Measurements from ENCODE around the gene SRRM3. TPM values are rescaled to one million over a fixed set of nuclear protein-coding genes. Genes with fewer than 3 reads are reported as not detected.
"Not testable (repeated sequence)": the region's sequence is repeated elsewhere in the genome, so short reads cannot be mapped to it uniquely, and the experiment has no call there.

Gene SRRM3, protein sequence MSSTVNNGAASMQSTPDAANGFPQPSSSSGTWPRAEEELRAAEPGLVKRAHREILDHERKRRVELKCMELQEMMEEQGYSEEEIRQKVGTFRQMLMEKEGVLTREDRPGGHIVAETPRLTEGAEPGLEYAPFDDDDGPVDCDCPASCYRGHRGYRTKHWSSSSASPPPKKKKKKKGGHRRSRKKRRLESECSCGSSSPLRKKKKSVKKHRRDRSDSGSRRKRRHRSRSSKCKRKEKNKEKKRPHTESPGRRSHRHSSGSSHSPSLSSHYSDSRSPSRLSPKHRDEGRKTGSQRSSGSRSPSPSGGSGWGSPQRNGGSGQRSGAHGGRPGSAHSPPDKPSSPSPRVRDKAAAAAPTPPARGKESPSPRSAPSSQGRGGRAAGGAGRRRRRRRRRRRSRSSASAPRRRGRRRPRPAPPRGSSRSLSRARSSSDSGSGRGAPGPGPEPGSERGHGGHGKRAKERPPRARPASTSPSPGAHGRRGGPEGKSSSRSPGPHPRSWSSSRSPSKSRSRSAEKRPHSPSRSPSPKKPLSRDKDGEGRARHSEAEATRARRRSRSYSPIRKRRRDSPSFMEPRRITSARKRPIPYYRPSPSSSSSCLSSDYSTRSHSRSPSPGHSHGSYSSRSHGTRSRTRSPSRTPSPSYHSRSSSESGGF
- total RNA-seq (1 to 10 TPM; 7.8 to 8.4 TPM), polyA plus RNA-seq (ENCODE audit: insufficient read depth, low read depth, low replicate concordance) (8.3 TPM)
- long read RNA-seq, donor 1, partial matches to known transcripts, result 0 of 6 reads
- long read RNA-seq, donor 1, other reads (novel, unspliced or antisense), result 6 of 6 reads
- long read RNA-seq, donor 2, partial matches to known transcripts, result 0 of 8 reads
- long read RNA-seq, donor 2, other reads (novel, unspliced or antisense), result 7 of 8 reads

DNA sequence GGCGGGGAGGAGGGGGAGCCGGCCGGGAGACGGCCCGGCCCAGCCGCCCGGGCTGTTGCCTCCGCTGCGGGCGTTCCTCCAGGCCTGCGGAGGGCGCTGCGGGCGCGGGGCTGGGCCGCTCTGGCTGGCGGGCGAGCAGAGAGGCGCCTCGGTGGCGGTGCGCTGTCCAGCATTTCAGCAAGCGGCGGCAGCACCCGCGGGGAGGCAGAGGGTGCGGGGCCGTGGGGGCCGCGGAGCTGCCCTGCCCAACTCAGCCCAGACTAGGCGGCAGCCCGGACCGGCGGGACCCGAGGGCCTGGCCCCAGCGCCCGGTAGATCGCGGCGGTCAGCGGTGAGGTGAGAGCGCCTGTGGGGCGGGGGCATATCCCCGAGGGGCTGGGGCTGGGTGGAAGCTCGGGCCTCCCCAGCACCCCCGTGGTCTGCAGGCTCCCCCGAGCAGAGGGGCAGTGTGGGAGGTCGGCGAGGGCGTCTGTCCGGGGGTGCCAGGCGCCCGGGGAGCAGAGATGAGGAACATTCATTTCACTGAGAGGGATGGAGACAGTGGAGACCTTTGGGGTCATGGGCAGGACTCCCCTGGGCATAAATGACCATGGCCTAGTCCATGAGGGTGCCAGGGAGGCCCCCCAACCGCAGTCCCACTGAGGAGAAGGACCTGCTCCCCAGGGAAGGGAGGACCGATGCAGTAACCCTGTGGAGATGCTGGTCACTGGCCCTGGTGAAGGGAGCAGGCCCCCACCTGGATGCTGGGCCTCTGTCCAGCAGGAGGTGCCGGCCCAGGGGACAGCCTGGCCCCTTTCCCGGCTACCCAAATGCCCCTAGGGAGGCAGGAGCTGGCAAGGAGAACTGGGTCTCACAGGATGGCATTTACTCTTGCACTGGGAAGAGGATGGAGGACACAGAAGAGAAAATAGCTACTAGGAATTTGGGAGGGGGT lies at the start of gene SRRM3:
Gene SRRM3, plus strand, starts transcription at position 165 of the 934 bp plus-strand sequence. CDS start 33,171 bp downstream, outside the sequence.
- H3K4me3 ChIP-seq, result peak within 1 kb of the TSS; percentile 31

DNA sequence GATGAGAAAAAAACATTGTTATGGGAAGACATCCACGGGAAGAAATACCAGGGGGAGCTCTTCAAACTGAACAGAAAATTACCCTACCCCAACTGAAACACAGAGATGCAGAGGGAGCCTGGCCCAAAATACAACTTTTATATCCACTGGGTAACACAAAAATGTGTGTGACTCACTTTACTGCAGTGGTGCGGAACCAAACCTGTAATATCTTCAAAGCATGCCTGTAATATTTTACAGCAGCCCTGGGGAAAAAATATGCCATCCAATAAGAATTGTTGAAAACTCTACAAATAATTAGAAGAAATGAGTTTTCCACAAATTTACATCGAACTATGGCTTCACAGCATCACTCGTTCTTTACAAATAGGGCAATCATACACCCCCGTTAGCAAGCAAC lies 49.8 kb upstream of the SRRM3 start:
- Histone ChIP-seq H3K27me3 (no peaks in the 10 kb centered on the region), H3K4me3 (no peak overlapping the region), H3K9me3 (no peaks in the 10 kb centered on the region), H3K36me3 (ENCODE audit: low read depth, missing control alignments) (no peaks in the 10 kb centered on the region), H3K27ac (no peak overlapping the region), H3K4me1 (no peaks in the 10 kb centered on the region)
- 80 to 83% methylated on average over 5 of the region's 5 CpGs for WGBS, 2 donors
- intact Hi-C loops (cut with DNase I; ENCODE audit: low total_unique reads), result no loop called here
- no peak for DNase-seq
- TF ChIP-seq, protein P1, sequence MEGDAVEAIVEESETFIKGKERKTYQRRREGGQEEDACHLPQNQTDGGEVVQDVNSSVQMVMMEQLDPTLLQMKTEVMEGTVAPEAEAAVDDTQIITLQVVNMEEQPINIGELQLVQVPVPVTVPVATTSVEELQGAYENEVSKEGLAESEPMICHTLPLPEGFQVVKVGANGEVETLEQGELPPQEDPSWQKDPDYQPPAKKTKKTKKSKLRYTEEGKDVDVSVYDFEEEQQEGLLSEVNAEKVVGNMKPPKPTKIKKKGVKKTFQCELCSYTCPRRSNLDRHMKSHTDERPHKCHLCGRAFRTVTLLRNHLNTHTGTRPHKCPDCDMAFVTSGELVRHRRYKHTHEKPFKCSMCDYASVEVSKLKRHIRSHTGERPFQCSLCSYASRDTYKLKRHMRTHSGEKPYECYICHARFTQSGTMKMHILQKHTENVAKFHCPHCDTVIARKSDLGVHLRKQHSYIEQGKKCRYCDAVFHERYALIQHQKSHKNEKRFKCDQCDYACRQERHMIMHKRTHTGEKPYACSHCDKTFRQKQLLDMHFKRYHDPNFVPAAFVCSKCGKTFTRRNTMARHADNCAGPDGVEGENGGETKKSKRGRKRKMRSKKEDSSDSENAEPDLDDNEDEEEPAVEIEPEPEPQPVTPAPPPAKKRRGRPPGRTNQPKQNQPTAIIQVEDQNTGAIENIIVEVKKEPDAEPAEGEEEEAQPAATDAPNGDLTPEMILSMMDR (IDR thresholded peaks at IDR 0.05), result no peak
- no peak for TF ChIP-seq POLR2A (IDR thresholded peaks at IDR 0.05)

More for the DNA sequence above, at the start of gene SRRM3:
- Histone ChIP-seq H3K27ac (no peak within 1 kb of the TSS), H3K36me3 (ENCODE audit: low read depth, missing control alignments) (no peaks in the 10 kb centered on the region), H3K27me3 (no peaks in the 10 kb centered on the region), H3K9me3 (no peaks in the 10 kb centered on the region), H3K4me1 (no peaks in the 10 kb centered on the region)
- WGBS, 2 donors, result 0 to 1% methylated on average over 1 to 44 of the region's 57 CpGs
- DNase-seq, result peak; percentile 86
- no peak for TF ChIP-seq POLR2A (IDR thresholded peaks at IDR 0.05)
- TF ChIP-seq, protein P1 (IDR thresholded peaks at IDR 0.05), result peak; percentile 27 to 72 (median 66)
- intact Hi-C loops (cut with DNase I; ENCODE audit: low total_unique reads), result no loop called here

DNA sequence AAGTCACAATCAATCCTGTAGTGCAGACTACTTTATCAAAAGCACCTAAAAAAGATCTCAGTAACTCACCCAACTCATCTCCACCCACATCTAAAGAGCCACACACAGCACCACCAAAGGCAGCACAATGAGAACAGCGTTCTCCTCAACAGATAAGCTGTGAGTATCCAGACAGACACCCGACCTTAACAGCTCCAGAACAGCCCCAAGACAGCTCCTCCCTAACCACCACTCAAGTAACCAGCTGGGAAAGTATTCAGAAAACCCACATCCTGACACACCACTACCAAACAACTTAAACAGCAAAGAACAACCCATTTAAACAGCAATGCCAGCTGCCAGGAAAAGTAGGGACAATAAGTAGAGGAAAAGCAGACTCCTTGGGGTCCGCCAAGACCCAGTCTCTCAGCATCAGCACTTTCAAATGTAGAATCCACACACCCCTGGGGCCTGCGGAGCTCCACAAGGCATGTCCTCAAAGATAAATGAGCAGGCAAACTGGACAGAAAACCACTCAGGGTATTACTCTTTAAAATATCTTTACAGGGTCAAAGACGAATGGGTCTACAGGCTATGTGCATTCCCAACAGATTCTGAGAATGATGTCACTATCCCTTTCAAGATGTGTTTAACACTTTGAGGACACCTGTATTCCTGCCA lies 48.0 kb upstream of the SRRM3 start:
- H3K4me1 ChIP-seq; H3K9me3 ChIP-seq; H3K4me3 ChIP-seq; H3K27ac ChIP-seq; H3K36me3 ChIP-seq (ENCODE audit: low read depth, missing control alignments); H3K27me3 ChIP-seq; intact Hi-C loops (cut with DNase I; ENCODE audit: low total_unique reads); DNase-seq: not testable (repeated sequence)
- 65 to 78% methylated on average over 5 of the region's 5 CpGs for WGBS, 2 donors

DNA sequence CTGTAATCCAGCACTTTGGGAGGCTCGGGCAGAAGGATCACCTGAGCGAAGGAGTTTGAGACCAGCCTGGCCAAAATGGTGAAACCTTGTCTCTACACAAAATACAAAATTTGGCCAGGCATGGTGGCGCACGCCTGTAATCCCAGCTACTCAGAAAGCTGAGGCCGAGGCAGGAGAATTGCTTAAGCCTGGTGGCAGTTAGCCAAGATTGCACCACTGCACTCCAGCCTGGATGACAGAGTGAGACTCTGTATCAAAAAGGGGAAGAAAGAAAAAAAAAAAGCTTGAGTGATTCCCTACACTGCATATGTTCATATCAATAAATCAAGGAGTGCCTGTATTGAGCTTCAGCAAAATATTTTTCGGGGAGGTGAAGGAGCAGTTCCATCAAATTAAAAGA lies 45.8 kb upstream of the SRRM3 start:
- Histone ChIP-seq H3K27me3 (no peaks in the 10 kb centered on the region), H3K9me3 (no peaks in the 10 kb centered on the region), H3K27ac (no peak overlapping the region), H3K4me1 (no peaks in the 10 kb centered on the region), H3K4me3 (no peak overlapping the region), H3K36me3 (ENCODE audit: low read depth, missing control alignments) (no peaks in the 10 kb centered on the region)
- no peak for TF ChIP-seq POLR2A (IDR thresholded peaks at IDR 0.05)
- TF ChIP-seq, protein P1 (IDR thresholded peaks at IDR 0.05), result no peak
- WGBS, 2 donors, result 78 to 82% methylated on average over 6 of the region's 6 CpGs
- intact Hi-C loops (cut with DNase I; ENCODE audit: low total_unique reads), result no loop called here
- peak; percentile 77 for DNase-seq

DNA sequence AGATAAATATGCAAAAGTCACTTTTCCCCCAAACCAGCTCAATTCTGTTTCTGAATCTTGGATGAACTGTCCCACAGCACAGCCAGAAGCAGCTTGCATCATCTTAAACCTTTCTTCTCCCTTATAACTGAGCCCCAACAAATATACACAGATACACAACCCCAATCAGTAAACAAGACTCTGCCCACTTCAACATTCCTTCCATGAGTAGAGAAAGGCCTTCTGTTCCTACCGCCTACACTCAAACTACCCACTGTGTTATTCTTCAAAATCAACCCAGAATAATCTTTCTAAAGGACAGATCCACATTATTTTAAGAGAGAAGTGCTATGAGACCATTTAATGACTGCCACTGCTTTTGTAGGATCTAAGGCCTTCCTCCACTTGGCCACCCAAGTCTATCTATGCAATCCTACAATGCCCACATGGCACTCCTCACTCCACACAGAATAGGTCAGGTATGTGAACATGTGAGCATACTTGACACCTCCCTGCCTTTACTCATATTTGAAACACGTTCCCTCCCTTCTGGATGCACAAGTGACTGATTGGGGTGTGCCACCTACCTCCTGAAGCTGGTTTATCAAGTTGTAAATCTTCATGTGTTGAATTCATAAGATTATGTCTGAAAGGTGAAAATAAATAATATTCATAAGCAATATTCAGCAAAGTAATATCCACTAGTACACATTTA lies 44.6 kb upstream of the SRRM3 start:
- H3K27ac ChIP-seq; DNase-seq; H3K4me3 ChIP-seq; H3K36me3 ChIP-seq (ENCODE audit: low read depth, missing control alignments); H3K27me3 ChIP-seq; H3K4me1 ChIP-seq; H3K9me3 ChIP-seq; intact Hi-C loops (cut with DNase I; ENCODE audit: low total_unique reads): not testable (repeated sequence)
- WGBS, 2 donors, result 78 to 86% methylated on average over 2 of the region's 2 CpGs

DNA sequence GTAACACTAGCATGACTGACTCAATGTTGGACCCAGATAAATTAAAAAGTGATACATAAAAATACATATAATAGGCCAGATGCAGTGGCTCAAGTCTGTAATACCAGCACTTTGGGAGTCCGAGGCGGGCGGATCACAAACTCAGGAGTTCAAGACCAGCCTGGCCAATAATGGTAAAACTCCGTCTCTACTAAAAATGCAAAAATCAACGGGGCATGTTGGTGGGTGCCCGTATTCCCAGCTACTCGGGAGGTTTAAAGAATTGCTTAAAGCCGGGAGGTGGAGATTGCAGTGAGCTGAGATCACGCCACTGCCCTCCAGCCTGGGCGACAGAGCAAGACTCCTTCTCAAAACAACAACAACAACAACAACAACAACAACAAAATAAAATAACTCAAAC lies 43.3 kb upstream of the SRRM3 start:
- H3K36me3 ChIP-seq (ENCODE audit: low read depth, missing control alignments); H3K9me3 ChIP-seq; H3K27me3 ChIP-seq; DNase-seq; H3K27ac ChIP-seq; H3K4me1 ChIP-seq; intact Hi-C loops (cut with DNase I; ENCODE audit: low total_unique reads); H3K4me3 ChIP-seq: not testable (repeated sequence)
- 92% methylated on average over 10 of the region's 10 CpGs for WGBS, 2 donors

DNA sequence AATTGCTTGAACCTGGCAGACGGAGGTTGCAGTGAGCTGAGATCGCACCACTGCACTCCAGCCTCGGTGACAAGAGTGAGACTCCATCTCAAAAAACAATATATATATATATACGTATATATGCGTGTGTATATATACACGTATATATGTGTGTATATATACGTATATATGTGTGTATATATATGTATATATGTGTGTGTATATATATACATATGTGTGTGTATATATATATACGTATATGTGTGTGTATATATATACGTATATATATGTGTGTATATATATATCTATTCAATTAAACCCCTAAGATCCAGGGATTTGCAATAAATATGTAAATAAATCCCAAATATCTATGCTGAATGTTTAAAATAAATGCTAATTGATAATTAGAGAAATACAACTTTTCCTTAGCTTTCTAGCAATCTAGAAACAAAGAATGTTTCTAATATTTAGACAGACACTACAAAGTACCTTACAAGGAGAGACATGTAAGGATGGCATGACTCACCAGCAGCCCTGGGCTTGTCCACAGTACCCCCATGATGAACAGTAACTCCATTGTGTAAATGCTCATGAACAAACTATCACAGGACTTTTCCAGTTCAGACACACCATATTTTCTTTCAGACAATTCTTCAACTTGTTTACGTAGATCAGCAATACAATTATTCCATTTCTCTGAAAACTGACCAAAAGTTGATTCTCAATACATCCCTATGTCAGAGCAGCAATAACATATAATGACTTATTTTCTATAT lies 39.1 kb upstream of the SRRM3 start:
- intact Hi-C loops (cut with DNase I; ENCODE audit: low total_unique reads); H3K36me3 ChIP-seq (ENCODE audit: low read depth, missing control alignments); H3K4me3 ChIP-seq; H3K4me1 ChIP-seq; H3K9me3 ChIP-seq; H3K27me3 ChIP-seq; DNase-seq; H3K27ac ChIP-seq: not testable (repeated sequence)
- 90 to 91% methylated on average over 10 of the region's 10 CpGs for WGBS, 2 donors
